ENCODE results near the gene ABR. TPM values are rescaled to one million over a fixed set of nuclear protein-coding genes. Genes with fewer than 3 reads are reported as not detected.

The ABR gene
- total RNA-seq, 1 experiment from 2014 or later: 172 TPM

GRCh38 chr17:1009229-1010085, 170.3 kb downstream of the ABR start:
- POLR2A ChIA-PET: no interaction called here
- DNase-seq (ENCODE audit: low read depth, low spot score): no peak
- no peak for TF ChIP-seq REST (IDR thresholded peaks at IDR 0.05; ENCODE audit: insufficient read depth in 1 of 2, low read depth in 2 of 2, low read length in 1 of 2)
- ATAC-seq: no peak
- Histone ChIP-seq H3K27me3 (ENCODE audit: control insufficient read depth, insufficient read depth, low read length) (no peaks in the 10 kb centered on the region), H3K4me1 (ENCODE audit: control insufficient read depth, insufficient read depth, low read length) (peaks cover 16% of the 10 kb centered on the region), H3K9me3 (ENCODE audit: control insufficient read depth, insufficient read depth, low read depth, low read length) (no peaks in the 10 kb centered on the region), H3K36me3 (ENCODE audit: control insufficient read depth, insufficient read depth, low read length) (no peaks in the 10 kb centered on the region), H3K27ac (ENCODE audit: low read length) (no peak overlapping the region), H3K4me3 (ENCODE audit: low read depth in 2 of 2, low read length in 2 of 2) (no peak overlapping the region)
- in situ Hi-C loops (cut with HindIII; ENCODE audit: low pct_unique_long_range_greater_than_20kb, low sequenced_read_pairs) (no loop called here), intact Hi-C loops (cut with micrococcal nuclease; ENCODE audit: unreplicated experiment) (no loop called here)
- CTCF ChIA-PET: no interaction called here
- BruUV-seq (replicated peaks): no TSS peak

- CTCF ChIA-PET: no interaction called here
- BruUV-seq (replicated peaks): no TSS peak
- H3K4me1 ChIP-seq (ENCODE audit: control insufficient read depth, insufficient read depth, low read length): peaks cover 27% of the 10 kb centered on the region
- no peaks in the 10 kb centered on the region for H3K27me3 ChIP-seq (ENCODE audit: control insufficient read depth, insufficient read depth, low read length)
- H3K27ac ChIP-seq (ENCODE audit: low read length): no peak overlapping the region
- DNase-seq (ENCODE audit: low read depth, low spot score) (no peak), ATAC-seq (no peak)
- H3K36me3 ChIP-seq (ENCODE audit: control insufficient read depth, insufficient read depth, low read length): no peaks in the 10 kb centered on the region
- intact Hi-C loops (cut with micrococcal nuclease; ENCODE audit: unreplicated experiment) (no loop called here), in situ Hi-C loops (cut with HindIII; ENCODE audit: low pct_unique_long_range_greater_than_20kb, low sequenced_read_pairs) (no loop called here)
- POLR2A ChIA-PET: no interaction called here
- H3K9me3 ChIP-seq (ENCODE audit: control insufficient read depth, insufficient read depth, low read depth, low read length): no peaks in the 10 kb centered on the region
- H3K4me3 ChIP-seq (ENCODE audit: low read depth in 2 of 2, low read length in 2 of 2): no peak overlapping the region
- TF ChIP-seq CTCF (IDR thresholded peaks at IDR 0.05) (no peak), REST (IDR thresholded peaks at IDR 0.05; ENCODE audit: insufficient read depth in 1 of 2, low read depth in 2 of 2, low read length in 1 of 2) (no peak), POLR2AphosphoS5 (IDR thresholded peaks at IDR 0.05; ENCODE audit: low read depth, low read length) (no peak), SIN3A (IDR thresholded peaks at IDR 0.05; ENCODE audit: borderline replicate concordance, insufficient read depth, low read depth, low read length) (no peak), TCF7L2 (IDR thresholded peaks at IDR 0.05; ENCODE audit: low read depth, low read length) (no peak)
Measured at GRCh38 chr17:1008008-1008761, 171.6 kb downstream of the ABR start.
